ENCODE results near the gene EDAR. TPM values are rescaled to one million over a fixed set of nuclear protein-coding genes. Genes with fewer than 3 reads are reported as not detected.

The EDAR gene
- total RNA-seq, 1 donor from 2014 or later, result not detected

DNA sequence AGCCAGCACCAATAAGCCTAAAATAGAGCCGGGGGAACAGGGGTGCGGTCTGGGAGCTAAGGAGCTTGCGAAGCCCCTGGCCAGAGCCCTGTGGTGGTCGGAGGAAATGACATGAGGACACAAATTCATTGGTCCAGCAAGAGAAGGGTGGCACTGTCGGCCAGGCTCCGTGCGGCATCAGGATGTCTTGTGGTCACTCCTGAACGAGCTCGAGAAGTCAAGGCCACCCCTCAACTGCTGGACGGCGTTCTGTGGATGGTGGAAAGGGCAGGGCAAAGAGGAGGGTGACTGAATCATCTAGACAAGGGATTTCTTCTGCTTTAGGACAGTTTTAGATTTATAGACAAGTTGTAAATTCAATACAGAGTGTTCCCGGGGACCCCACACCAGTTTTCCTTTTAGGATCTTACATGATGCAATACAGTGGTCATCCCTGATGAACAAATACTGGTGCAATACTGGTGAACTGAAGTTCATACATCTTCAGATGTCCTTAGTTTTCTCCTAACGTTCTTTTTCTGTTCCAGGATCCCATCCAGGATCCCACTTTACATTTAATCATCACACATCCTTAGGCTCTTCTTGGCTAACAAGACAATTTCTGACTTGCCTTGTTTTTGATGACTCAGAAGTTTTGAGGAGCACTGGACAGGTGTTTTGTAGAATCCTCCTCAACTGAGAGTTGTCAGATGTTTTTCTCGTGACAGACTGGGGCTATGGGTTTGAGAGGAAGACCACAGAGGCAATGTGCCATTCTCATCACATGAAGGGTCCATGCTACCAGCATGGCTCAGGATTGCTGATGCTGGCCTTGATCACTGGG, 13.2 kb downstream of the EDAR start:
- intact Hi-C loops (cut with micrococcal nuclease), result no loop called here
- H3K4me1 Mint-ChIP-seq, result no peaks in the 10 kb centered on the region
- no peak for ATAC-seq (ENCODE audit: low read depth)
- CTCF ChIA-PET, result no interaction called here
- H3K27me3 Mint-ChIP-seq, result no peaks in the 10 kb centered on the region
- TF ChIP-seq, protein P1, sequence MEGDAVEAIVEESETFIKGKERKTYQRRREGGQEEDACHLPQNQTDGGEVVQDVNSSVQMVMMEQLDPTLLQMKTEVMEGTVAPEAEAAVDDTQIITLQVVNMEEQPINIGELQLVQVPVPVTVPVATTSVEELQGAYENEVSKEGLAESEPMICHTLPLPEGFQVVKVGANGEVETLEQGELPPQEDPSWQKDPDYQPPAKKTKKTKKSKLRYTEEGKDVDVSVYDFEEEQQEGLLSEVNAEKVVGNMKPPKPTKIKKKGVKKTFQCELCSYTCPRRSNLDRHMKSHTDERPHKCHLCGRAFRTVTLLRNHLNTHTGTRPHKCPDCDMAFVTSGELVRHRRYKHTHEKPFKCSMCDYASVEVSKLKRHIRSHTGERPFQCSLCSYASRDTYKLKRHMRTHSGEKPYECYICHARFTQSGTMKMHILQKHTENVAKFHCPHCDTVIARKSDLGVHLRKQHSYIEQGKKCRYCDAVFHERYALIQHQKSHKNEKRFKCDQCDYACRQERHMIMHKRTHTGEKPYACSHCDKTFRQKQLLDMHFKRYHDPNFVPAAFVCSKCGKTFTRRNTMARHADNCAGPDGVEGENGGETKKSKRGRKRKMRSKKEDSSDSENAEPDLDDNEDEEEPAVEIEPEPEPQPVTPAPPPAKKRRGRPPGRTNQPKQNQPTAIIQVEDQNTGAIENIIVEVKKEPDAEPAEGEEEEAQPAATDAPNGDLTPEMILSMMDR (IDR thresholded peaks at IDR 0.05), result no peak
- POLR2A ChIA-PET, result no interaction called here
- H3K9me3 Mint-ChIP-seq, result no peaks in the 10 kb centered on the region
- DNase-seq, result no peak
- no peaks in the 10 kb centered on the region for H3K36me3 Mint-ChIP-seq (ENCODE audit: low read depth)
- H3K27ac Mint-ChIP-seq, result no peak overlapping the region
- no peak overlapping the region for H3K4me3 Mint-ChIP-seq

DNA sequence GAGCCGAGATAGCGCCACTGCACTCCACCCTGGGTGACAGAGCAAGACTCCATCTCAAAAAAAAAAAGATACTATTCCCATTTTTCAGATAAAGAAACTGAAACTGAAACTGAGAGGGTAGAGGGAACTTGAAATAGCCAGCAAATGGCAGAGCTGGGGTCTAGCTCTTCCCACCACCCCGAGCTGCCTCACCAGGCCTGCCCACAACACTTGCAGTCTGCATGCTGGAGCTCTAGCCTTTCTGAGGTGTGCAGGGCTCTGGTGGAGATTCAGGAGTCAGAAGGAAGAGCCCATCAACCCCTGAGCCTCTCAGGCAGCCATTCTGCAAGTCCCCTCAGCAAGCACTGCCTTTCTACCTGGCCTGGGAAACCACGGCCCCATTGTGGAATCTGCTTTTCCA, 14.3 kb downstream of the EDAR start:
- Mint-ChIP-seq H3K4me1 (no peaks in the 10 kb centered on the region), H3K9me3 (no peaks in the 10 kb centered on the region), H3K36me3 (ENCODE audit: low read depth) (no peaks in the 10 kb centered on the region), H3K27ac (no peak overlapping the region), H3K27me3 (no peaks in the 10 kb centered on the region), H3K4me3 (no peak overlapping the region)
- intact Hi-C loops (cut with micrococcal nuclease), result no loop called here
- ChIA-PET CTCF (no interaction called here), POLR2A (interaction anchor here (0.6 kb wide), 1 partner anchor 443 kb away, joined by 3 read pairs; no protein-coding TSS in a partner anchor)
- ATAC-seq (ENCODE audit: low read depth) (no peak), DNase-seq (no peak)
- TF ChIP-seq, protein P1 (IDR thresholded peaks at IDR 0.05), result no peak

DNA sequence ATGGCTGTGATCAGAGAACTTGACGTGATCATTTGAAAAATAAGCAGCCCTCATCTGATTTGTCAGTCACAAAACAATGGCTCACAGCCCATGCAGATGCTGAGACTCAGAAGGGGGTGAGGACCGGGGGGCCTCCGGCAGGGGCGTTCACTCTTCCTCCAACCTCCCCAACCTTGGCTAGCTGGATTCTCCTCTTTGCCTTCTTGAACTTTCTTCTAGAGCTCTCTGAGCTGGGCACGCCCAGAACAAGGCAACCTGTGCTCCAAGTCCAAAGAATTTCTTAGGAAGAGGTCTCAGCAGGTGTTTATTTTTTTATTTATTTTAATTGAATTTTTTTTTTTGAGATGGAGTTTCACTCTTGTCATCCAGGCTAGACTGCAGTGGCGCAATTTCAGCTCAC, 16.4 kb downstream of the EDAR start:
- no peaks in the 10 kb centered on the region for H3K36me3 Mint-ChIP-seq (ENCODE audit: low read depth)
- ATAC-seq (ENCODE audit: low read depth) (no peak), DNase-seq (no peak)
- ChIA-PET CTCF (no interaction called here), POLR2A (no interaction called here)
- no peaks in the 10 kb centered on the region for H3K27me3 Mint-ChIP-seq
- no peaks in the 10 kb centered on the region for H3K9me3 Mint-ChIP-seq
- no peak overlapping the region for H3K27ac Mint-ChIP-seq
- intact Hi-C loops (cut with micrococcal nuclease), result no loop called here
- TF ChIP-seq, protein P1 (IDR thresholded peaks at IDR 0.05), result no peak
- no peaks in the 10 kb centered on the region for H3K4me1 Mint-ChIP-seq
- H3K4me3 Mint-ChIP-seq, result no peak overlapping the region

DNA sequence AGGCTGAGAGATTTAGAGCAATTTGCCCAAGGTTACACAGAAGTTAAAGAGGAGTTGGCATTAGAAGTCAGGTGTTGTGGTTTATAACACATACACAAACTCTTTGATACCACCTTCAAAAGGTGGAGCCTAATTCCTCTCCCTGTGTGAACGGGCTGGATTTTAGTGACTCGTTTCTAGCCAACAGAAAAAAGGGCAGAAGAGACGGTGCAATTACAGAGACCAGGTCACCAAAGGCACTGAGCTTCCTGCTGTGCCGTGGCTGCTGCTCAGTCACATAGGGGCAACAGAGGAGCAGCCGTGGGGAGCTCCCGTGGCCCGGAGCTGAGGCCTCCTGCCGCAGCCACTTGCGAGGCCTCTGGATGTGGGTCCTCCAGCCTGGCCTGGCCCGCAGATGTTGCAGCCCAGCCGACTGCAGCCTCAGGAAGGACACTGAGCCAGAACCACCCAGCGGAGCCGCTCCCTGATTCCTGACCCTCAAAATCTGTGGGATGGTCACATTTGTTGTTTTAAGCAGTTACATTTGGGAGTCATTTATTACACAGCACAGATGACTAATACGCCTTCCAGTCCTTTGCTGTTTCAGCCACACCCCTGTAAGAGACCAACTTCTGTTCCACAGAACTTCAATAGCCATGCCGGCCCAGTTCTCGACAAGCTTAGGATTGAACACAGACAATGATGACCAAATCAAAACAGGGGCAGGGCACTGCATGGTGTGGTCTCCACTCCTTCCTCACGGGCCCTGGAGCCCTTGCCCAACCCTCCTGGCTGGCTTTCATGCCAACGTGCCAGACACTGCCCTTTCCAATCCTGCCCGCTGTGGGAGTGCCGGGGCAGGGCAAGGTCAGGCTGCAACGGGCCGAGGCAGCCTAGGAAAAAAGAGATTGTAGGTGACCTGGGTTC, 17.1 kb downstream of the EDAR start:
- TF ChIP-seq, protein P1 (IDR thresholded peaks at IDR 0.05), result no peak
- Mint-ChIP-seq H3K27ac (no peak overlapping the region), H3K4me3 (no peak overlapping the region)

DNA sequence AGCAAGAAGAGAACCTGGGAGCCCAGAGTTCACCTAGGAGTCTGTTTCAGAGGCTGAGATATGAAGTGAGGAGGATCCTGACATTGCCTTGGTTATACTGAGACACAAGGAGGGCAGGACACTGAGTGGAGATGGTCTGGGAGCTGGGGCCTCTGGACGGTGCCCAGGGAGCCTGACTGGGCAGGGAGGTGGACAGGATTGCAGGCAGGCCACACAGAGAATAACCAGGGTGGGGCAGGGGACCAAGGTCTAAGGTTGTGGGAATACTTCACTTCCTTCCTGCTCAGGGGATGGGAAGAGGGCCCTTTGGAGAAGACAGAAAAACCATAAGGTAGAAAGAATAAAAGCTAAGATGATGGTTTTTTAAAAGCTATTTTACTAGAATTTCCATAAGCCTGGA, 18.7 kb downstream of the EDAR start:
- Mint-ChIP-seq H3K4me1 (no peaks in the 10 kb centered on the region), H3K4me3 (no peak overlapping the region), H3K27ac (no peak overlapping the region), H3K27me3 (no peaks in the 10 kb centered on the region), H3K36me3 (ENCODE audit: low read depth) (no peaks in the 10 kb centered on the region), H3K9me3 (no peaks in the 10 kb centered on the region)
- intact Hi-C loops (cut with micrococcal nuclease), result no loop called here
- ChIA-PET POLR2A (no interaction called here), CTCF (no interaction called here)
- DNase-seq (no peak), ATAC-seq (ENCODE audit: low read depth) (no peak)
- TF ChIP-seq, protein P1 (IDR thresholded peaks at IDR 0.05), result no peak

More for the DNA sequence above, 17.1 kb downstream of the EDAR start:
- CTCF ChIA-PET, result no interaction called here
- ATAC-seq (ENCODE audit: low read depth) (no peak), DNase-seq (no peak)
- Mint-ChIP-seq H3K9me3 (no peaks in the 10 kb centered on the region), H3K4me1 (no peaks in the 10 kb centered on the region), H3K36me3 (ENCODE audit: low read depth) (no peaks in the 10 kb centered on the region), H3K27me3 (no peaks in the 10 kb centered on the region)
- intact Hi-C loops (cut with micrococcal nuclease), result no loop called here
- POLR2A ChIA-PET, result interaction anchor here (0.5 kb wide), 1 partner anchor 9 kb away, joined by 6 read pairs; no protein-coding TSS in a partner anchor
